T-helper 17 cell (primary cell): Measurements from ENCODE around the gene MYOM1. TPM values are rescaled to one million over a fixed set of nuclear protein-coding genes. Genes with fewer than 3 reads are reported as not detected.
"Not testable (repeated sequence)": the region's sequence is repeated elsewhere in the genome, so short reads cannot be mapped to it uniquely, and the experiment has no call there.

Experiments
- ATAC-seq: fragments of 150-1000 bp; cut with Tn5 transposase; 2 replicates; pipeline ENCODE4 v1.10.0; 2021; ENCODE audit warnings: mild to moderate bottlenecking, moderate library complexity
- DNase-seq, 3 donors: peaks; one replicate each; pipeline versions ENCODE4 v3.0.0 to v3.0.0-alpha.2; 2020 to 2021
- H3K9me3 ChIP-seq: one replicate; pipeline ENCODE4 v1.7.0; 2013; ENCODE audit warnings: low read length, mild to moderate bottlenecking; ENCODE audit not compliant: control insufficient read depth, poor library complexity, severe bottlenecking
- H3K27ac Mint-ChIP-seq: one replicate; pipeline ENCODE4 v1.8.0; 2022; ENCODE audit warnings: mild to moderate bottlenecking, moderate library complexity, mixed read lengths
- H3K27me3 Mint-ChIP-seq: one replicate; pipeline ENCODE4 v1.8.0; 2022; ENCODE audit warnings: mixed read lengths
- H3K36me3 Mint-ChIP-seq: one replicate; pipeline ENCODE4 v1.8.0; 2022; ENCODE audit warnings: low read depth, mixed read lengths
- H3K4me1 Mint-ChIP-seq: one replicate; pipeline ENCODE4 v1.8.0; 2022; ENCODE audit warnings: mild to moderate bottlenecking, mixed read lengths
- H3K4me3 Mint-ChIP-seq: one replicate; pipeline ENCODE4 v1.8.0; 2022; ENCODE audit warnings: mild to moderate bottlenecking, moderate library complexity, mixed read lengths
- total RNA-seq, 4 donors: library from RNA in 2 of 4; stranded (reverse) in 2 of 4; gene quantifications; one replicate each; pipeline ENCODE4 v1.2.3 and lab custom pipeline; 2022 to 2026

Gene MYOM1
- total RNA-seq, 2 donors from 2014 or later, result 0.92 to 3.2 TPM

DNA sequence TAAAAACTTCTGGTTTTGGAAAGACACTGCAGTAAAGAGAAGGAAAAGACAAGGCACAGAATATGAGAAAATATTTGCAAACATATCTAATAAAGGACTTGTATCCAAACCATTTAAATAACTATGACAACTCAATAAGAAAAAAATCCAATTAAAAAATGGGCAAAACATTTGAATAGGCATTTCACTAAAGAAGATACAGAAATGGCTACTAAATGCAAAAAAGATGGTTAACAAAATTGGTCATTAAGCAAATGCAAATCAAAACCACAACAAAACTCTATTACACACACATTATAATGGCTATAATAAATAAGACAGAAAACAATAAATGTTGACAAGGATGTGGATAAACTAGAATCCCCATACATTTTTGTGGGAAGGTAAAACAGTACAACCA is 14.5 kb downstream of the MYOM1 start:
- Mint-ChIP-seq H3K4me1 (peaks cover 8% of the 10 kb centered on the region), H3K36me3 (no peaks in the 10 kb centered on the region), H3K4me3 (no peak overlapping the region), H3K27me3 (no peaks in the 10 kb centered on the region), H3K27ac (no peak overlapping the region)
- ATAC-seq, result no peak
- DNase-seq, result no peak
- no peaks in the 10 kb centered on the region for H3K9me3 ChIP-seq

- H3K27ac Mint-ChIP-seq, result no peak overlapping the region
- ATAC-seq, result no peak
- H3K27me3 Mint-ChIP-seq, result peaks cover 15% of the 10 kb centered on the region
Measured at GRCh38 chr18:3199942-3200645, 19.7 kb downstream of the MYOM1 start.

GRCh38 chr18:3198260-3198860 is 21.4 kb downstream of the MYOM1 start:
- DNase-seq, H3K4me3 Mint-ChIP-seq, H3K27ac Mint-ChIP-seq, H3K36me3 Mint-ChIP-seq, H3K9me3 ChIP-seq, ATAC-seq, H3K4me1 Mint-ChIP-seq: not testable (repeated sequence)
- H3K27me3 Mint-ChIP-seq, result peaks cover 19% of the 10 kb centered on the region

More at GRCh38 chr18:3199942-3200645, 19.7 kb downstream of the MYOM1 start:
- Mint-ChIP-seq H3K4me1 (no peaks in the 10 kb centered on the region), H3K4me3 (no peak overlapping the region), H3K36me3 (peaks cover 2% of the 10 kb centered on the region)
- H3K9me3 ChIP-seq, result no peaks in the 10 kb centered on the region
- no peak for DNase-seq

DNA sequence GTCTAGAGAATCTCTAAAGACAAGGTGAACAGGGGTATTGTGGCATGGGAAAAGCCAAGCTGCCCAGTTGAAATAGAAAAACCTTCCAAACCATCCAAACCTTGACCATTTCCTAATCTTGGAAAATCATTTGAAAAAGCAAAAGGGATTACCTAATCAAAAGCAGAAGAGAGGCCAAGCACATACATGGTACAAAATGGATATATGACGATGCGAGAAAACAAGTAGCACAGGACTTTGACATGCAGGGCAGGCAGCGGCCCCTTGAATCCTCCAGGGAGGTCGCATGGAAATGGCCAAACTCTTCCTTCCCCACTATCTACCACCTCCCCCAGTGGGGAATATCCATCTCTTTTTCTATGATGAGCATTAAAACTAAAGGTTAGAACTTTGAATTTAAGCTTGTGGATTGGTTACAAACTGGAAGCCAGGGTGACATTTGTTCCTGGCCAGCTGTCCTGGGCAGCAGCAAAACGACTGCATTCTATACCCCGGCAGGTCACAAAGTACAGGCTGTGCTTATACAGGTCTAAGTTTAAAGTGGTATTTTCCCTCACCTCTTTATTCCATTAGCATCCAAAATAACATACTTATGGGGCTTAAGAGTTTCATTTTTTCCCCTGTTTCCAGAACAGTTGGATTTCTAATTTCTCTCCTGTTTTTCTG is 24.7 kb downstream of the MYOM1 start:
- peaks cover 2% of the 10 kb centered on the region for H3K36me3 Mint-ChIP-seq
- peaks cover 28% of the 10 kb centered on the region for H3K27me3 Mint-ChIP-seq
- no peak overlapping the region for H3K27ac Mint-ChIP-seq
- H3K4me3 Mint-ChIP-seq, result no peak overlapping the region
- DNase-seq (no peak), ATAC-seq (no peak)
- no peaks in the 10 kb centered on the region for H3K9me3 ChIP-seq
- H3K4me1 Mint-ChIP-seq, result no peaks in the 10 kb centered on the region

DNA sequence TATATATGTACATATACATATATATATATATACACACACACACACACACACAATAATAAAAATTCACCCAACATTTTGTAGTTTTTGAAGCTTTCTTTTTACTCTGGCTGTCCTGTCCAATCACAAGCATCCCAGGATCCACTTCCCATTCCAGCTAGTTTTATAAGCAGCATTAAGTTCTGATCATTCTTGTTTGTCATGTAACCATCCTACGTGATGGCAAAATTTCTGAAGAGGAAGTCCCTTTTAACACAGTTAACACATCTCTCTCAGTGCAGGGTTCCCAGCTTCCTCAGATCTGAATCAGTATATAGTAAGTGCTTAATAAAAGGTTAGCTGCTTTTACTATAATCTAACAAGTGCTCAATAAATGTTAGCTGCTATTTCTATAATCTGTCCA is 26.4 kb downstream of the MYOM1 start:
- no peaks in the 10 kb centered on the region for H3K9me3 ChIP-seq

DNA sequence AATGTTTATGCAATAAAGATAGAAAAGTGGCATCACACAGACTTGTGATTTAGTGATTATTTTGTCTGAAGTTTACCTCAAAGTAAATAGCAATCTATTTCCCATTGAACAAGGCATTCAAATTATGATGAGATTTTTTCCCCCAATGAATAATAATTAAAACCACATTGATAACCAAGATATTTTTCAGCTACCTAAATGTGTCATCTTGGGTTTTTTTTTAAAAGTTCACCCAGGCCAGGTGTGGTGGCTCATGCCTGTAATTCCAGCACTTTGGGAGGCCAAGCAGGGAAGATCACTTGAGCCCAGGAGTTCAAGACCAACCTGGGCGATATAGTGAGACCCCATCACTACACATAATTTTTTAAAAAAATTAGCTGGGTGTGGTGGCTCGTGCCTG is 27.0 kb downstream of the MYOM1 start:
- H3K27ac Mint-ChIP-seq, result no peak overlapping the region

More for the DNA sequence above, 26.4 kb downstream of the MYOM1 start:
- Mint-ChIP-seq H3K27me3 (peaks cover 24% of the 10 kb centered on the region), H3K27ac (no peak overlapping the region), H3K4me3 (no peak overlapping the region), H3K36me3 (peaks cover 2% of the 10 kb centered on the region), H3K4me1 (no peaks in the 10 kb centered on the region)
- DNase-seq (no peak), ATAC-seq (no peak)

DNA sequence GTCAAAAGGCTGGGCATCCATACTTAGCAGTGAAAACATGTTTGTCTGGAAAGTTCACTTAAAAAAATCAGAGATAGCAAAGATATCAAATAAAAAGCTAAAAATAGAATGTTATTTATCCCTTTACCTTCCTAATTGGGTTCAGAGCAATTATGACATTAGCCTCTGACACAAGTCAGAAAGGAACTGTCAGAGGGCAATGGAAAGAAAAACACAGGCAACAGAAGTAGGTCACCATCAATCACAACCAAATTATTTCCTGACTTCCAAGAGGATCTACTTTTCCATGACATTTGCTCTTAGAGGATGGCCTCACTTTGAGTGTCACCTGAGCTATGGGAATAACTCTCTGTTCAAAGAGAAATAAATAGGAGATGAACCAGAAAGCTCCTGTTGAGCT is 27.5 kb downstream of the MYOM1 start:
- no peaks in the 10 kb centered on the region for H3K4me1 Mint-ChIP-seq
- H3K9me3 ChIP-seq, result no peaks in the 10 kb centered on the region
- H3K4me3 Mint-ChIP-seq, result no peak overlapping the region
- DNase-seq (no peak), ATAC-seq (no peak)
- H3K36me3 Mint-ChIP-seq, result peaks cover 2% of the 10 kb centered on the region
- peaks cover 24% of the 10 kb centered on the region for H3K27me3 Mint-ChIP-seq
- no peak overlapping the region for H3K27ac Mint-ChIP-seq

More for the DNA sequence above, 27.0 kb downstream of the MYOM1 start:
- Mint-ChIP-seq H3K27me3 (peaks cover 24% of the 10 kb centered on the region), H3K36me3 (peaks cover 2% of the 10 kb centered on the region), H3K4me1 (no peaks in the 10 kb centered on the region), H3K4me3 (no peak overlapping the region)
- DNase-seq (no peak), ATAC-seq (no peak)
- no peaks in the 10 kb centered on the region for H3K9me3 ChIP-seq

DNA sequence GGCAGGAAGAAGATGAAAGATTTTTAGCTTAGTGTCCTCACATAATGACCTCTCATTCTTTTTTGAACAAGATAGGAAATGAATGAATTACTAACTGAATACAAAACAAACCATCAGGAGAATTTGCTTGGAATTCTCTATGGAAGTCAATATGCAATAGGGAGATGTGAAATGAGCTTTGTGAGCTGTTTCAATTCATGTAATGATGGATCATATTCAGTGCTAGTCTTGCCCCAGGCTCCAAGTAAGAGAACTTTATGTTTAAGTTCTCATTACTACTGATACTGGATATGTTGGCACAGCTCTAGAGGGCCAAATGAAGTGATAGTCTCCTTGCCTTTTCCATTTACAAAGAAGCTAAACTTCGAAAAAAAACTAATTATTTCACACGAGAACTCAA is 29.2 kb downstream of the MYOM1 start:
- H3K27me3 Mint-ChIP-seq, result peaks cover 19% of the 10 kb centered on the region
- no peak for DNase-seq
- no peaks in the 10 kb centered on the region for H3K4me1 Mint-ChIP-seq
- H3K4me3 Mint-ChIP-seq, result no peak overlapping the region
- H3K9me3 ChIP-seq, result no peaks in the 10 kb centered on the region
- no peak for ATAC-seq
- no peak overlapping the region for H3K27ac Mint-ChIP-seq
- H3K36me3 Mint-ChIP-seq, result peaks cover 2% of the 10 kb centered on the region

GRCh38 chr18:3189884-3190283 is 29.9 kb downstream of the MYOM1 start:
- ATAC-seq, result no peak
- H3K4me3 Mint-ChIP-seq, result no peak overlapping the region
- H3K9me3 ChIP-seq, result no peaks in the 10 kb centered on the region

GRCh38 chr18:3186678-3187658 is 32.8 kb downstream of the MYOM1 start:
- DNase-seq (no peak), ATAC-seq (no peak)
- no peaks in the 10 kb centered on the region for H3K9me3 ChIP-seq
- Mint-ChIP-seq H3K4me3 (no peak overlapping the region), H3K27me3 (peaks cover 5% of the 10 kb centered on the region), H3K4me1 (no peaks in the 10 kb centered on the region), H3K36me3 (no peaks in the 10 kb centered on the region), H3K27ac (no peak overlapping the region)

More at GRCh38 chr18:3189884-3190283, 29.9 kb downstream of the MYOM1 start:
- no peaks in the 10 kb centered on the region for H3K36me3 Mint-ChIP-seq
- H3K27ac Mint-ChIP-seq, result no peak overlapping the region
- DNase-seq, result no peak
- peaks cover 13% of the 10 kb centered on the region for H3K27me3 Mint-ChIP-seq
- H3K4me1 Mint-ChIP-seq, result no peaks in the 10 kb centered on the region

DNA sequence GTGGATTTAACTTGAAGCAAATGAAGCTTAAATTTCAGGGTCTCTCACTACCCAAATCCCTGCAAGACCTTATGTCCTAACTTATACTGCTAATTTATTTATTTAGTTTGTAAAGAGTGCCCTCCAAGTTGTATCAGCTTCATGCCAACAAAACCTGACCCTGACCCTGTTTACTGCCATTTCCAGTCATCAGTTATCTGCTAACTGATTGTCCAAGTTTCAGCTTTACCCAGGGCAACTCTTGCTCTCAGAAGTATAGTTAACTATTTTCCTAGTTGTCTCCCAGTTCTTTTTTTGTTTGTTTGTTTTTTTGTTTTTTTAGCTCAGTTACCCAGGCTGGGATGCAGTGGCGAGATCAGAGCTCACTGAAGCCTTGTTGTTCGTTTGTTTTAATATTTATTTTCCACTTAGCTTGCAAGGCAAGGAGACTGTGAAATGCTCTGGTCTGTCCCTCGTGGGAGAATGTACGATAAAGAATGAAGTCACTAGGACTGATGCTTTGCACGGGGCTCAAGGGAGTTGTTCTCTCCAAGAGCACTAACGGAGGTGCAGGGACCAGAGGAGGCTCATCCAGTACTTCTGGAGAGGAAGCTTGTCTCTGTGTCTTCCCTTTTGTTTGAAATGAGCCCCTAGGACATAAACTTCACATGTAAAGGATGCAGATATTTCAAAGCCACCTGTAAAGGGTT is 35.3 kb downstream of the MYOM1 start:
- Mint-ChIP-seq H3K27ac (no peak overlapping the region), H3K4me3 (no peak overlapping the region), H3K4me1 (no peaks in the 10 kb centered on the region), H3K27me3 (no peaks in the 10 kb centered on the region), H3K36me3 (peaks cover 2% of the 10 kb centered on the region)
- ATAC-seq, result no peak
- H3K9me3 ChIP-seq, result no peaks in the 10 kb centered on the region
- DNase-seq, result no peak

GRCh38 chr18:3183103-3183717 is 36.6 kb downstream of the MYOM1 start:
- no peaks in the 10 kb centered on the region for H3K4me1 Mint-ChIP-seq
- peaks cover 2% of the 10 kb centered on the region for H3K36me3 Mint-ChIP-seq
- DNase-seq, result no peak
- H3K4me3 Mint-ChIP-seq, result no peak overlapping the region
- no peaks in the 10 kb centered on the region for H3K9me3 ChIP-seq
- ATAC-seq, result no peak
- H3K27me3 Mint-ChIP-seq, result no peaks in the 10 kb centered on the region
- no peak overlapping the region for H3K27ac Mint-ChIP-seq
